ENCODE data around the gene HENMT1.
"Not testable (repeated sequence)": the region's sequence is repeated elsewhere in the genome, so short reads cannot be mapped to it uniquely, and the experiment has no call there.

HENMT1 gene

GRCh38 chr1:108661030-108661609 lies at the start of gene HENMT1:
HENMT1 (minus strand) TSS chr1:108661093; CDS start chr1:108659884, 1,209 bp downstream.
- peak; percentile 72 for DNase-seq

- DNase-seq: peak; percentile 38
Observed at GRCh38 chr1:108708691-108709660, 48.1 kb upstream of the HENMT1 start.

GRCh38 chr1:108706643-108707042 lies 45.8 kb upstream of the HENMT1 start:
- no peak for DNase-seq

GRCh38 chr1:108704496-108704895 lies 43.6 kb upstream of the HENMT1 start:
- DNase-seq: no peak

GRCh38 chr1:108703939-108704338 lies 43.0 kb upstream of the HENMT1 start:
- no peak for DNase-seq

- not testable (repeated sequence) for DNase-seq
Observed at GRCh38 chr1:108702109-108702508, 41.2 kb upstream of the HENMT1 start.

GRCh38 chr1:108701176-108701849 lies 40.4 kb upstream of the HENMT1 start:
- DNase-seq: no peak

- no peak for DNase-seq
Observed at GRCh38 chr1:108699375-108700332, 38.8 kb upstream of the HENMT1 start.

GRCh38 chr1:108695535-108695934 lies 34.6 kb upstream of the HENMT1 start:
- no peak for DNase-seq

- peak; percentile 59 for DNase-seq
Observed at GRCh38 chr1:108692724-108693655, 32.1 kb upstream of the HENMT1 start.

GRCh38 chr1:108691942-108692723 lies 31.2 kb upstream of the HENMT1 start, which contains the start of gene PRPF38B:
PRPF38B (plus strand) TSS chr1:108692310; CDS start chr1:108692592, 282 bp downstream.
- DNase-seq: peak; percentile 89

GRCh38 chr1:108691128-108691941 lies 30.4 kb upstream of the HENMT1 start:
- no peak for DNase-seq

- DNase-seq: no peak
Observed at GRCh38 chr1:108686614-108687313, 25.9 kb upstream of the HENMT1 start.

- DNase-seq: no peak
Observed at GRCh38 chr1:108685529-108685928, 24.6 kb upstream of the HENMT1 start.

- DNase-seq: not testable (repeated sequence)
Observed at GRCh38 chr1:108681701-108682100, 20.8 kb upstream of the HENMT1 start.

GRCh38 chr1:108679586-108680213 lies 18.8 kb upstream of the HENMT1 start:
- no peak for DNase-seq

GRCh38 chr1:108678706-108679105 lies 17.8 kb upstream of the HENMT1 start:
- no peak for DNase-seq

- no peak for DNase-seq
Observed at GRCh38 chr1:108671143-108671542, 10.2 kb upstream of the HENMT1 start.

Data from stimulated activated CD4-positive, alpha-beta T cell treated with anti-CD3 and anti-CD28 coated beads, Interleukin-12 subunit alpha, Interleukin-12 subunit beta, amount 100 ng/mL, for 4 hours (primary cell).